Ovary (tissue), 9 donors: Measurements from ENCODE around the gene SWT1. TPM values are rescaled to one million over a fixed set of nuclear protein-coding genes. Genes with fewer than 3 reads are reported as not detected.
"Not testable (repeated sequence)": the region's sequence is repeated elsewhere in the genome, so short reads cannot be mapped to it uniquely, and the experiment has no call there.

Source experiments
- DNase-seq, 5 donors: peaks; one replicate each; pipeline ENCODE4 v3.0.0-alpha.2; 2019 to 2020
- H3K27ac ChIP-seq, 2 donors: fragments of 200-600 bp; one replicate each; pipeline versions ENCODE4 v1.5.1 to v1.8.0; 2019 to 2022
- H3K27me3 ChIP-seq: fragments of 200-600 bp; one replicate; pipeline ENCODE4 v1.8.0; 2022
- H3K36me3 ChIP-seq: fragments of 200-600 bp; sonication (generic); one replicate; pipeline ENCODE4 v1.5.1; 2019
- H3K4me1 ChIP-seq: one replicate; pipeline ENCODE4 v1.8.1; 2013; ENCODE audit warnings: mild to moderate bottlenecking, moderate library complexity; ENCODE audit not compliant: insufficient read depth
- H3K4me3 ChIP-seq: fragments of 200-600 bp; sonication (generic); one replicate; pipeline ENCODE4 v1.5.1; 2017
- H3K9me3 ChIP-seq, 2 donors: fragments of 200-600 bp in 1 of 2; sonication (generic) in 1 of 2; one replicate each; pipeline versions ENCODE4 v1.5.1 to v1.8.1; 2013 to 2019; ENCODE audit warnings: mild to moderate bottlenecking in 1 of 2, moderate library complexity in 1 of 2
- CTCF ChIP-seq, 3 donors: fragments of 450-650 bp in 2 of 3; fragments of 200-600 bp in 1 of 3; IDR thresholded peaks; one replicate each; pipeline versions ENCODE4 v1.5.1 to v1.8.0; 2016 to 2022; ENCODE audit warnings: antibody characterized with exemption in 3 of 3, mild to moderate bottlenecking in 1 of 3
- EP300 ChIP-seq: sonication (generic); formaldehyde crosslinking; IDR thresholded peaks from one replicate; pipeline ENCODE4 v1.6.1; 2017; ENCODE audit warnings: antibody characterized with exemption
- POLR2A ChIP-seq: fragments of 450-650 bp; IDR thresholded peaks from one replicate; pipeline ENCODE4 v1.6.1; 2017; ENCODE audit warnings: antibody characterized with exemption, mild to moderate bottlenecking, moderate library complexity
- WGBS, 3 donors: extraction: QIAGEN DNeasy Blood & Tissue Kit in 1 of 3; methylation state at CpG; one replicate each; pipeline versions ENCODE4 v1.1.5 to v1.1.7; 2013 to 2017; 5-methylcytosine and 5-hydroxymethylcytosine counted together
- intact Hi-C, 4 donors: fragments of 100-400 bp; cut with DNase I; formaldehyde crosslinking; loops; one replicate each; pipeline versions ENCODE4 v1.11.0 to v1.15.1; 2022 to 2023
- polyA plus RNA-seq, 2 donors: library from polyadenylated mRNA; stranded (reverse); fragments of 200-250 nt in 1 of 2; fragments of 350-450 nt in 1 of 2; fragmentation: Illumina TruSeq in 1 of 2; extraction: RNeasy Lipid Tissue Mini Kit (QIAGEN cat#74804) in 1 of 2; gene quantifications; one replicate each; pipeline ENCODE4 v1.2.3, GENCODE V29; 2013 to 2014
- total RNA-seq, 7 donors: library from RNA; depleted of rRNA in 2 of 7; stranded (reverse); fragments of >200 nt in 2 of 7; fragmentation: NEBNext Ultra II Directional in 3 of 7; extraction: Animal tissue kit (Norgen Biotek cat#: 25700) in 3 of 7; gene quantifications; one replicate each; pipeline versions ENCODE4 v1.1.0 to v1.2.4, GENCODE V29; 2016 to 2023
- donor health status: DM: no; HTN: no; CAD: no; lungs with moderate emphysema.
- donor health status: DM: no; HTN: no; CAD: no.
- donor health status: Bipolar disorder and iron deficiency.
- donor health status: DM: yes; HTN: yes; CAD: no.
- donor health status: DM: no; HTN: no; CAD: no.
- donor health status: DM: yes; HTN: yes; CAD: no.

The SWT1 gene
- total and polyA plus RNA-seq, 9 donors, result 3.3 to 16.6 (median 9.2) TPM

GRCh38 chr1:185193756-185194155 lies 36.8 kb downstream of the SWT1 start:
- Histone ChIP-seq H3K27ac (no peak overlapping the region), H3K4me3 (no peak overlapping the region), H3K9me3 (no peaks in the 10 kb centered on the region), H3K36me3 (no peaks in the 10 kb centered on the region), H3K27me3 (no peaks in the 10 kb centered on the region), H3K4me1 (no peaks in the 10 kb centered on the region)
- WGBS, 3 donors, result 90 to 96% (median 92%) methylated on average over 1 of the region's 1 CpG
- TF ChIP-seq EP300 (no peak), CTCF (IDR thresholded peaks at IDR 0.05) (no peak), POLR2A (no peak)
- DNase-seq, result no peak
- intact Hi-C loops, result no loop called here

DNA sequence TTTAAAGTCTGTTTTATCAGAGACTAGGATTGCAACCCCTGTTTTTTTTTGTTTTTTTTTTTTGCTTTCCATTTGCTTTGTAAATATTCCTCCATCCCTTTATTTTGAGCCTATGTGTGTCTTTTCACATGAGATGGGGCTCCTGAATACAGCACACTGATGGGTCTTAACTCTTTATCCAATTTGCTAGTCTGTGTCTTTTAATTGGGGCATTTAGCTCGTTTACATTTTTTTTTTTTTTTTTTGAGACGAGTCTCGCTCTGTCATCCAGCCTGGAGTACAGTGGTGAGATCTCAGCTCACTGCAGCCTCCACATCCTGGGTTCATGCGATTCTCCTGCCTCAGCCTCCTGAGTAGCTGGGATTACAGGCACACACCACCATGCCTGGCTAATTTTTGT lies 41.7 kb downstream of the SWT1 start:
- H3K27ac ChIP-seq, H3K27me3 ChIP-seq, intact Hi-C loops, H3K4me3 ChIP-seq, H3K4me1 ChIP-seq, H3K9me3 ChIP-seq, DNase-seq, H3K36me3 ChIP-seq: not testable (repeated sequence)
- 92 to 96% (median 96%) methylated on average over 4 of the region's 4 CpGs for WGBS, 3 donors

DNA sequence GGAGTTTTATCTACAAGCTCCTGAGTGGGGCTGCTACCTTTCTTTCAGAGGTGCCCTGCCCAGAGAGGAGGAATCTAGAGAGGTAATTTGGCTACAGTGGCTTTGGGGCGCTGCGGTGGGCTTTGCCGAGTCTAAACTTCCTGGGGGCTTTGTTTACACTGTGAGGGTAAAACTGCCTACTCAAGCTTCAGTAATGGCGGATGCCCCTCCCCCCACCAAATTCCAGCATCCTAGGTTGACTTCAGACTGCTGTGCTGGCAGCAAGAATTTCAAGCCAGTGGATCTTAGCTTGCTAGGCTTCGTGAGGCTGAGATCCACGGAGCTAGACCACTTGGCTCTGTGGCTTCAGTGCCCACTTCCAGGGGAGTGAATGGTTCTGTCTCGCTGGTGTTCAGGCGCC lies 43.9 kb downstream of the SWT1 start:
- no peaks in the 10 kb centered on the region for H3K4me1 ChIP-seq
- no peak overlapping the region for H3K27ac ChIP-seq
- 97 to 98% (median 98%) methylated on average over 8 of the region's 8 CpGs for WGBS, 3 donors
- no peaks in the 10 kb centered on the region for H3K27me3 ChIP-seq
- no peak overlapping the region for H3K4me3 ChIP-seq
- intact Hi-C loops, result no loop called here
- no peaks in the 10 kb centered on the region for H3K36me3 ChIP-seq
- no peaks in the 10 kb centered on the region for H3K9me3 ChIP-seq
- no peak for TF ChIP-seq POLR2A
- TF ChIP-seq EP300, result no peak
- TF ChIP-seq CTCF (IDR thresholded peaks at IDR 0.05), result no peak
- DNase-seq, result no peak

DNA sequence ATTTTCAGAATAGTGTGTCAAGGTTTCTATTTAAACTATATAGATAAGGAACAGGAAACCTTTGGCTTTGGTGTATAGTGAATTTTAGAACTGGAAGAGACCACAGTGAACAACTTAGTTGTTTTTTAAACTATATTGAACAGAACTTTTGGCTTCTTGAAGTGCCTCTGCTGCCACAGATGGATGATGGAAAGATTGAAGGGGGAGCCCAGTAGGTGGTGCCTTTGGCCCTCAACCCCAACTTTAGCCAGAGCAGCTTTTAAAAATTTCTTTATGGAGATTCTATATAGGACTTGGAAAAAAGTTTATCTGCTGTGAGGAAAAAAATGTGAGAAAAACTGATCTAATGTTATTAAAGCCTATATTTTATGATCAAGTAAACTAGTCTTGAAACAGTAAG lies 50.2 kb downstream of the SWT1 start:
- H3K36me3 ChIP-seq, result no peaks in the 10 kb centered on the region
- intact Hi-C loops, result no loop called here
- no peak overlapping the region for H3K4me3 ChIP-seq
- H3K27ac ChIP-seq, result no peak overlapping the region
- H3K4me1 ChIP-seq, result no peaks in the 10 kb centered on the region
- H3K9me3 ChIP-seq, result no peaks in the 10 kb centered on the region
- no peaks in the 10 kb centered on the region for H3K27me3 ChIP-seq
- TF ChIP-seq EP300 (no peak), CTCF (IDR thresholded peaks at IDR 0.05) (no peak), POLR2A (no peak)
- DNase-seq, result no peak

GRCh38 chr1:185207980-185208602 lies 51.1 kb downstream of the SWT1 start:
- 89 to 94% (median 91%) methylated on average over 3 of the region's 3 CpGs for WGBS, 3 donors
- H3K36me3 ChIP-seq, result no peaks in the 10 kb centered on the region
- intact Hi-C loops, result no loop called here

More at GRCh38 chr1:185207980-185208602, 51.1 kb downstream of the SWT1 start:
- no peak for DNase-seq
- H3K9me3 ChIP-seq, result no peaks in the 10 kb centered on the region
- H3K4me1 ChIP-seq, result no peaks in the 10 kb centered on the region
- H3K4me3 ChIP-seq, result no peak overlapping the region
- TF ChIP-seq EP300, result no peak
- TF ChIP-seq CTCF (IDR thresholded peaks at IDR 0.05), result no peak
- no peak for TF ChIP-seq POLR2A
- H3K27me3 ChIP-seq, result no peaks in the 10 kb centered on the region
- H3K27ac ChIP-seq, result no peak overlapping the region
